HG02970 (cell line): Measurements from ENCODE around the gene MOGAT3.
"Not testable (repeated sequence)": the region's sequence is repeated elsewhere in the genome, so short reads cannot be mapped to it uniquely, and the experiment has no call there.

Experiments
- ATAC-seq: cut with Tn5 transposase; IDR thresholded peaks from one replicate; pipeline ENCODE4 v1.9.1; 2021; ENCODE audit warnings: mild to moderate bottlenecking, moderate library complexity, moderate number of reproducible peaks; ENCODE audit not compliant: unreplicated experiment, low FRiP score

The MOGAT3 gene

DNA sequence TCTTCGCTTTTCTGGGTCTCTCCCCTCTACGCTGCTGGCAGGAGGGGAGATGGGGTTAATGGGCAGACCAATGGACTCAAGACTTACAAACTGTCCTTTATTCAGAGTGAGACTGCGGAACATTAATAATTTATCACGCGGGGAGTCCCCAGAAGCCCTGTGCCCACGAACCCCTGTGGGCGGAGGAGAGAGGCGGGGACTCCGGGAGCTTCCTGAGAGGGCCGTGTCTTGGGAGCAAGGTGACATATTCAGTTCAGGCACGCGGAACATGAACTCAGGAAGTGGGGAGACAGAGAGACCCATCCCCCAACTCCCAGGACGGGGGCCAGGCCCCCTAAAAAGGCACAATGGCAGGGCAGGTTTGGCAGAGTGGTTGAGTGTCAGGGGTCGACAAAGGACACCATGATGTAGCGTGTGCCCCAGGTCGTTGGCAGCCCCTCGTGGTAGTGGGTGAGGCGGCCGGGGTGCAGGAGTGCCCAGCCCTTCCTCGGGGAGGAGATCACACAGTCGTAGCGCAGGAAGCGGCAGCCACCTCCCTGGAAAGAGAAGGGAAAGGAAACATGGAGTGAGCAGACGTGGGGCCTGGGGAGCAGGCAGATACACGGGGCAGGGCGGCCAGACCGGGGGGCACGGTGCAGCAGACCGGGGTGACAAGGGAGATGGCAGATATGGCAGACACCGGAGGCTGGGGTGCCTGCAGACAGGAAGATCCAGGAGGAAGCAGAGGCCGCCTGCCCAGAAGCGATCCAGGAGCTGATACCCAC is 5.2 kb upstream of the MOGAT3 start:
- no peak for ATAC-seq

DNA sequence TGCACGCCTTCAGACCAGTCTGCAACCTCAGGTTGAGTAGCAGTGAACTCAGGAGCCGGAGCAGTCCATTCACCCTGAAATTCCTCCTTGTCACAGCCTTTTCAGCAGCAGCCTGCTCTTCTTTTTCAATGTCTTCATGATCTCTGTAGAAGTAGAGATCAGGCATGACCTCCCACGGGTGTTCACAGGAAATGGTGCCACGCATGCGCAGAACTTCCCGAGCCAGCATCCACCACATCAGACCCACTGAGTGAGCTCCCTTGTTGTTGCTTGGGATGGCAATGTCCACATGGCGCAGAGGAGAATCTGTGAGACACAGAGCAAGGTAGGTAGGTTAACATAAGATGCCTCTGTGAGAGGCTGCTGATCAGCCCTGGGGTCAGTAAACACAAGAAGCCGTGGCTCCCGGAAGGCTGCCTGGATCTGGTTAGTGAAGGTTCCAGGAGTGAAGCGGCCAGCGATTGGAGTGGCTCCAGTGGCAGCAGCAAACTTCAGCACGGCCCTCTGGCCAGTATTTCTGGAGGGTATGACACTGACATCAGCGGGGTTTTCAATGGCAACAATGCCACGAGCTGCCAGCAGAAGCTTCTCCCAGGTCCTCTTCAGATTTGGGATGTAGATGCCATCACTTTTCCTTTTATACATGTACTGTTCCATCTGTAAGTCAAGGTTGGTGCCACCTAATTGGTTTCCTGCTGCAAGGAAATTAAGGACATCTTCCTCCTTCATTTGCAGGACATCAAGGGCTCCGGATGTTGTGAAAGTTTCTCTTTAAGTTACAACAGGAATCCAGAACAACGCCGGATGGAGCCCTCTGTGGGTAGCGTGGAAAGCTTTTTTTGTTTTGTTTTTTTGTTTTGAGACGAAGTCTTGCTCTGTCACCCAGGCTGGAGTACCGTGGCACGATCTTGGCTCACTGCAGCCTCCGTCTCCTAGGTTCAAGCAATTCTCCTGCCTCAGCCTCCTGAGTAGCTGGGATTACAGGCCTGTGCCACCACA is 3.2 kb upstream of the MOGAT3 start:
- ATAC-seq = not testable (repeated sequence)

DNA sequence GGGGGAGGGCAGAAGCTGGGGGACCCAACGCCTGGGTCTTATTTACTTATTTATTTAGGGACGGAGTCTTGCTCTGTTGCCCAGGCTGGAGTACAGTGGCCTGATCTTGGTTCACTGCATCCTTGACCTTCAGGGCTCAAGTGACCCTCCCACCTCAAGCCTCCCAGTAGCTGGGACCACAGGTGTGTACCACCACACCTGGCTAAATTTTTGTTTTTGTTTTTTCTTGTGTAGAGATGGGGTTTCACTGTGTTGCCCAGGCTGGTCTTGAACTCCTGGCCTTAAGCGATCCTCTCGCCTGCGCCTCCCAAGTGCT is 1.7 kb upstream of the MOGAT3 start:
- ATAC-seq = no peak

- ATAC-seq = no peak
Measured at GRCh38 chr7:101201695-101202602, 1.1 kb upstream of the MOGAT3 start.

DNA sequence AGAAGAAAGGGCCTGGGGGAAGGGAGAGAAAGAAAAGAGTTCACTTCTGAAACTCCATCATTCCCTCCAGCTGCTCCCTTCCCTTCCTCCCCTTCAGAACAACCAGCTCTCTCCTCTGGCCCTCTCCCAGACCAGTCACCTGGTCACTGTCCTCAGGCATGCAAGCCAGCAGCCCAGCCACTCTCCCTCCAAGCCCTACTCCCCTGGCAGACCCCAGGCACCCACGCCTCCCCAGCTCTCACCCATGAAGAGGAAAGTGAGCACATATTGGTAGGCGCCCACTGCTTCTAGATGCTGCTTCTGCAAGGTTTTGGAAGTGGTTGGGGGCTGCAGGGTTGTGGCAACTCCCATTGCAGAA is 353 bp downstream of the MOGAT3 start:
- ATAC-seq = no peak

GRCh38 chr7:101199522-101199921 is 1.3 kb downstream of the MOGAT3 start:
- ATAC-seq = not testable (repeated sequence)

DNA sequence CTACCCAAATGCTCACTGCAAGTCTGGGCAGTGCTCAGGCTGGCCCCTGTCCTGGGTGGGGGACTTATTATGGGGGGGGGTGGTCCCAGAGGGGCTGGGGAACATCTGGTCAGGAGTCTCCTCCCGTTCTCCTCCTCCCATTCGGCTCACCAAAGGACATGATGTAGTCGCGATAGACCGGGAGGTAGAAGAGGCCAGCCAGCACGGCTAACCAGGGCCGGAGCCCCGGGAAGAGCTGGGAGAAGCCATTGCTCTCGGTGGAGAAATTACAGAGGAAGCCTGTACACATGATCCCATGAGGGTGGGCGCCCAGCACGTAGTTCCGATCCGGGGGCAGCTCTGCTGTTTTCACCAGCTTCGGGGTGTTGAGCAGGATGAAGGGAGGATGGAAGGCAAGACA is 2.4 kb downstream of the MOGAT3 start:
- no peak for ATAC-seq

GRCh38 chr7:101197991-101198390 is 2.8 kb downstream of the MOGAT3 start:
- ATAC-seq = no peak

- ATAC-seq = no peak
Measured at GRCh38 chr7:101195884-101196283, 5.0 kb downstream of the MOGAT3 start.

DNA sequence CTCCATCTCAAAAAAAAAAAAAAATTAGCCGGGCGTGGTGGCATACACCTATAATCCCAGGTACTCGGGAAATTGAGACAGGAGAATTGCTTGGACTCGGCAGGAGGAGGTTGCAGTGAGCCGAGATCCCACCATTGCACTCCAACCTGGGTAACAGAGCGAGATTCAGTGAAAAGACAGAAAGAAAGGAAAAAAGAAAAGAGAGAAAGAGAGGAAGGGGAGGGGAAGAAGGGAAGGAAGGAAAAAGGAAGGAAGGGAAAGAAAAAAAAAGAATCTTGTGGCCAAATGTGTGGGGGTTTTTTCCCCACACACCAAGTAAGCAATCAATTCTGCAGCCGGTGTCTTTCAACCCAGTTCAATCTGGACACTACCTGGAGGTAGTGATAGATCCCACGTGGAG is 11.7 kb downstream of the MOGAT3 start:
- ATAC-seq = no peak

DNA sequence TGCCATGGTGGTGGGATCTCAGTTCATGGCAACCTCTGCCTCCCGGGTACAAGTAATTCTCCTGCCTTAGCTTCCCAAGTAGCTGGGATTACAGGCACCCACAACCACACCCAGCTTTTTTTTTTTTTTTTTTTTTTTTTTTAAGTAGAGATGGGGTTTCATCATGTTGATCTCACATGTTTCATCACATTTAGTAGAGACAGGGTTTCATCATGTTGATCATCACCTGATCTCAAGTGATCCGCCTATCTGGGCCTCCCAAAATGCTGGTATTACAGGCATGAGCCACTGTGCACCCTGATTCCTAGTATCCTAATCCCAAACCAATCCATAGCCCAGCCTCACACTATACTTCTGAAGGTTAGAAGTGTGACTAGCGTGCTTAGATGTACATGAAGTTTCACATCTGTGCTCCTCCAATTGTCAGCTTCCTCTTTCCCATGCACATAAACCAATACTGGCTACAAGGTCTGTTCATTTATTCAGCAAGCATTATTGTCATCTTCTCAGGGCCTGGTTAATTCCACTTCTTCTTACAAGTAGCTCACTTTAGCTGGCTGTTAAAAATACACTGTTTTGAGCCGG is 13.9 kb downstream of the MOGAT3 start:
- ATAC-seq = no peak

DNA sequence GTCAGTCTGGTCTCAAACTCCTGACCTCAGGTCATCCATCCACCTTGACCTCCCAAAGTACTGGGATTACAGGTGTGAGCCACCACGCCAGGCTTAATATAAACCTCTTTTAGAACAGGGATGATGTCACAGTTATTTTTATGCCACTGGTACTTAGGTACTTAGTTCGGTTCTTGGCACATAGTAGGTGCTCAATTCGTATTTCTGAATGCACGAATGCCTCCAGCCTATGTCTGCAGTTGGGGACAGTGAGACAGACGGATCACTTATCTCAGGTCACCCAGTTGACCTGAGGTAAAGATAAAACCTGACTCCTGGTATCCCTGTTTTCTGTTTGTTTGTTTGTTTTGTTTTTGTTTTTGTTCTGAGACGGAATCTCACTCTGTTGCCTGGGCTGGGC is 14.6 kb downstream of the MOGAT3 start:
- ATAC-seq = no peak

DNA sequence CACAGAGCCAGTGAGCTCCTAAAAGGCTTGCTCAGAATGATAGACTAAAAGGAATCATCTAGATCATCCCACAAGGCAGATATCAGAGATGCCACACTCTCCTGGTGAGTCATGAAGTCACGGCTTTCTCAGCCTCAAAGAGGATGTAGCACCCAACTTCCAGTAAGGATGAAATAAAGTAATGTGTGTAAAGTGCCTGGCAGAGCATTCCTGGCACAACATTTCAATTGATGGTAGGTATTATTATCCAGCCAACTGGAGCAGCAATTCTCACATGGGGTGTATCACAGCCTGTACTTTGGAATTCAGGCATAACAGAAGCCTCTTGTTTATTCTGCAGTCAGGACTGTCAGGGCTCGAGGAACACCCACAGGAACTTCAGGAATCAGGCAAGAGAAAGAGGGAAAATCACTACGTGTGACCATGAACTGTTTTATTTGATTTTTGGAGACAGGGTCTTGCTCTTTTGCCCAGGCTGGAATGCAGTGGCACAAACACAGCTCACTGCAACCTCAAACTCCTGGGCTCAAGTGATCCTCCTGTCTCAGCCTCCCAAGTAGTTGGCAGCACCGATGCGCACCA is 15.5 kb downstream of the MOGAT3 start:
- ATAC-seq = no peak

DNA sequence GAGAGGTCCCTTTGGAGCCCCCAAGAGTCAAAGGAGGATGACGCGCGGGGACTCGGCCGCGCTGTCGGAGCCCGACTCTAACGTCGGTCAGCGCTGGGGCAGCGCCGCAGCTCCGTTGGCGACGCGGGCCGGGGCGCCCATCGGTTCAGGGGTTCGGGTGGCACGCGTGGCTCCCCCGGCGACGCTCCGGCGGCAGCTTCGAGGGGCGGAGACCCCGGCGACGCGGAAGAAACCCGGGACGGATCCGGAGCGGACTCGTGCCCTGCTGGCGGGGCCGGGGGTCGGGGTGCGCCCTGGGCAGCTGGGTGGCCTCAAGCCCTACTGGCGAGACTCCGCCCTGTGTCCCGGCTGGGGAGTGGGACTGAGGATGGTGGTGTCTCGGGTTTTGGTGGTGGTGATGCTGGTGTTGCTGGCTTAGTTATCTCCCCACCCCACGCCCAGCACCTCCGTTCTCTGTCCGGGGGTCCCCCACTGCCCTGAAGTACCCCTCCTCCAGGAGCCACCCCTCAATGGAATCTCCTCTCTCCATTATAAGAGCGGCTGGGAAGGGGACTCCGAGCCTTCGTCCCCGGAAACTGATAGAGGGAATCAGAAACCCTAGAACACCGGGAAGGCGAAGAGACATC is 20.6 kb downstream of the MOGAT3 start, which contains the start of gene NAT16:
NAT16 (minus strand) TSS at position 164 of the 626 bp plus-strand sequence. CDS start 5,486 bp downstream, outside the sequence.
- no peak for ATAC-seq

- ATAC-seq = no peak
Measured at GRCh38 chr7:101179713-101180112, 21.1 kb downstream of the MOGAT3 start.

GRCh38 chr7:101179117-101179516 is 21.7 kb downstream of the MOGAT3 start:
- ATAC-seq = no peak

DNA sequence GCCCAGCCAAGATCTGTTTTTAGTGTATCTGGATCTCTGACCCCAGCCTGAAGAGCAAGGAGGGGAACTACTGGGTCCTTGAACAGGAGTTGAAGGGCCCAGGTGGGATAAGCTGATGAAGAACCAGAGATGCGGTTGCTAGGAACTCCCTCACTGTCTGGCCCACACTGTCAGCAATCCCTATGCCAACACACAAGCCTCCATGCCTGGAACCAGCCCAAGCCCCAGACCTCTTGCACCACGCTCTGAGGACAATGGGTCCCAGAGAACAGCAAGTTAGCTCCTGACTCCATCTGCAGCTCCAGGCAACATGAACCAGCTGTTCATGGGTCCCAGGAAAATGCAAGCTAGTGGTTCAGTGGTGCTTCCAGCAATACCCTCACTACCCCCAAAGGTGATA is 23.2 kb downstream of the MOGAT3 start:
- no peak for ATAC-seq

DNA sequence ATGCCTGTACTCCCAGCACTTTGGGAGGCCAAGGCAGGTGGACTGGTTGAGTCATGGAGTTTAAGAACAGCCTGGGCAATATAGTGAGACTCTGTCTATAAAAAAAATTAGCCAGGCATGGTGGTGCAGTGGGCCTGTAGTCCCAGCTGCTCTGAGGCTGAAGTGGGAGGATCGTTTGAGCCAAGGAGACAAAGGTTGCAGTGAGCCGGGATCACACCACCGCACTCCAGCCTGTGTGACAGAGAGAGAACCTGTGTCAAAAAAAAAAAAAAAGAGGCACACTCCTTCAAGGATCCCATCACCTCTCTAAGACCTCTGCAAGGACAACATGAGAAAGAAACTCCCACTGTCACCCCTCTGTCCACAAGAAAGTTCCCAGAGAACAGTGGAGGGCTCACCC is 25.2 kb downstream of the MOGAT3 start:
- no peak for ATAC-seq

GRCh38 chr7:101174322-101174854 is 26.4 kb downstream of the MOGAT3 start:
- no peak for ATAC-seq
